ENCODE data around the gene CACNA2D4.

DNA sequence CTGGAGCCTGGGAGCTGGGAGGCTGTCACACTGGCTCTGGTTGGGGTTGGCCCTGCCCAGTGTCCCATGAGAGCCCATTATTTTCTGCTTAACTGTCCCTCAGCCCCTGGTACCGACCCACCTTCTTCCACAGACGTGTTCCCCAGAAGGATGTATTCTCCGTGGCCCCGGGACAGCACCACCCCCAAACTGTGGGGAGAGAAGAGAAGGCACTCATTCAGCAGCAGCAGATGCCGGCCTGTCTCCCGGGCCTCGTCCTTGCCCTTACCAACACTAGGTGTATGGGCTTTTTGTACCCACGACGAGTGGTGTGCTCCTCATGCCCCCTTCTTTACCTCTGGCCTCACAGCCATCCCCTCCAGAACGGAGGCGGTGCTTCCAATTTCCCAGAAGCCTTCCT, 60.0 kb downstream of the CACNA2D4 start:
- TF ChIP-seq, protein P1, sequence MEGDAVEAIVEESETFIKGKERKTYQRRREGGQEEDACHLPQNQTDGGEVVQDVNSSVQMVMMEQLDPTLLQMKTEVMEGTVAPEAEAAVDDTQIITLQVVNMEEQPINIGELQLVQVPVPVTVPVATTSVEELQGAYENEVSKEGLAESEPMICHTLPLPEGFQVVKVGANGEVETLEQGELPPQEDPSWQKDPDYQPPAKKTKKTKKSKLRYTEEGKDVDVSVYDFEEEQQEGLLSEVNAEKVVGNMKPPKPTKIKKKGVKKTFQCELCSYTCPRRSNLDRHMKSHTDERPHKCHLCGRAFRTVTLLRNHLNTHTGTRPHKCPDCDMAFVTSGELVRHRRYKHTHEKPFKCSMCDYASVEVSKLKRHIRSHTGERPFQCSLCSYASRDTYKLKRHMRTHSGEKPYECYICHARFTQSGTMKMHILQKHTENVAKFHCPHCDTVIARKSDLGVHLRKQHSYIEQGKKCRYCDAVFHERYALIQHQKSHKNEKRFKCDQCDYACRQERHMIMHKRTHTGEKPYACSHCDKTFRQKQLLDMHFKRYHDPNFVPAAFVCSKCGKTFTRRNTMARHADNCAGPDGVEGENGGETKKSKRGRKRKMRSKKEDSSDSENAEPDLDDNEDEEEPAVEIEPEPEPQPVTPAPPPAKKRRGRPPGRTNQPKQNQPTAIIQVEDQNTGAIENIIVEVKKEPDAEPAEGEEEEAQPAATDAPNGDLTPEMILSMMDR (IDR thresholded peaks at IDR 0.05) = no peak
- TF ChIP-seq POLR2AphosphoS5 (IDR thresholded peaks at IDR 0.05) = no peak
- TF ChIP-seq EP300 (IDR thresholded peaks at IDR 0.05) = no peak
- TF ChIP-seq POLR2A (IDR thresholded peaks at IDR 0.05) = no peak

All from gastroesophageal sphincter (tissue), 3 donors.